Measurements from ENCODE around the gene ENPP3.

Gene ENPP3

GRCh38 chr6:131768964-131769363 lies 131.9 kb downstream of the ENPP3 start:
- DNase-seq, result no peak

GRCh38 chr6:131769385-131770141 lies 132.5 kb downstream of the ENPP3 start:
- no peak for DNase-seq

GRCh38 chr6:131770776-131771175 lies 133.7 kb downstream of the ENPP3 start:
- DNase-seq, result no peak

GRCh38 chr6:131773284-131773950 lies 136.3 kb downstream of the ENPP3 start:
- no peak for DNase-seq

GRCh38 chr6:131775886-131776285 lies 138.8 kb downstream of the ENPP3 start:
- DNase-seq, result no peak

- no peak for DNase-seq
Observed at GRCh38 chr6:131776985-131777384, 139.9 kb downstream of the ENPP3 start.

GRCh38 chr6:131778169-131778568 lies 141.1 kb downstream of the ENPP3 start:
- no peak for DNase-seq

- no peak for DNase-seq
Observed at GRCh38 chr6:131779304-131779703, 142.2 kb downstream of the ENPP3 start.

- DNase-seq, result no peak
Observed at GRCh38 chr6:131780600-131780999, 143.5 kb downstream of the ENPP3 start.

GRCh38 chr6:131781687-131782086 lies 144.6 kb downstream of the ENPP3 start:
- DNase-seq, result no peak

GRCh38 chr6:131782764-131783163 lies 145.7 kb downstream of the ENPP3 start:
- no peak for DNase-seq

GRCh38 chr6:131784561-131784960 lies 147.5 kb downstream of the ENPP3 start:
- no peak for DNase-seq

- DNase-seq, result no peak
Observed at GRCh38 chr6:131787079-131787478, 150.0 kb downstream of the ENPP3 start.

- no peak for DNase-seq
Observed at GRCh38 chr6:131787766-131788712, 150.9 kb downstream of the ENPP3 start.

GRCh38 chr6:131789219-131789618 lies 152.1 kb downstream of the ENPP3 start:
- no peak for DNase-seq

- DNase-seq, result no peak
Observed at GRCh38 chr6:131791476-131791875, 154.4 kb downstream of the ENPP3 start.

GRCh38 chr6:131792091-131792496 lies 155.0 kb downstream of the ENPP3 start:
- DNase-seq, result no peak

- DNase-seq, result no peak
Observed at GRCh38 chr6:131795366-131795765, 158.3 kb downstream of the ENPP3 start.
